Stimulated activated CD8-positive, alpha-beta memory T cell treated with anti-CD3 and anti-CD28 coated beads, Interleukin-15, amount 100 ng/mL, for 4 hours (primary cell): ENCODE results near the gene VARS1.
A peak's percentile ranks its signal among the peaks of the same experiment; 100 is the strongest.
"Not testable (repeated sequence)": the region's sequence is repeated elsewhere in the genome, so short reads cannot be mapped to it uniquely, and the experiment has no call there.

Source experiments
- DNase-seq, 2 donors: peaks; one replicate each; pipeline ENCODE4 v3.0.0-alpha.2; 2020; ENCODE audit warnings: low read depth in 2 of 2

The VARS1 gene

GRCh38 chr6:31822036-31822821 lies 26.7 kb upstream of the VARS1 start:
- peak in 1 of 2 donors; percentile 36 for DNase-seq

- DNase-seq, result no peak
These were observed 25.9 kb upstream of the VARS1 start for GRCh38 chr6:31821301-31822035.

GRCh38 chr6:31820399-31820798 lies 24.8 kb upstream of the VARS1 start:
- DNase-seq, result not testable (repeated sequence)

- no peak for DNase-seq
These were observed 24.3 kb upstream of the VARS1 start for GRCh38 chr6:31819871-31820299.

DNA sequence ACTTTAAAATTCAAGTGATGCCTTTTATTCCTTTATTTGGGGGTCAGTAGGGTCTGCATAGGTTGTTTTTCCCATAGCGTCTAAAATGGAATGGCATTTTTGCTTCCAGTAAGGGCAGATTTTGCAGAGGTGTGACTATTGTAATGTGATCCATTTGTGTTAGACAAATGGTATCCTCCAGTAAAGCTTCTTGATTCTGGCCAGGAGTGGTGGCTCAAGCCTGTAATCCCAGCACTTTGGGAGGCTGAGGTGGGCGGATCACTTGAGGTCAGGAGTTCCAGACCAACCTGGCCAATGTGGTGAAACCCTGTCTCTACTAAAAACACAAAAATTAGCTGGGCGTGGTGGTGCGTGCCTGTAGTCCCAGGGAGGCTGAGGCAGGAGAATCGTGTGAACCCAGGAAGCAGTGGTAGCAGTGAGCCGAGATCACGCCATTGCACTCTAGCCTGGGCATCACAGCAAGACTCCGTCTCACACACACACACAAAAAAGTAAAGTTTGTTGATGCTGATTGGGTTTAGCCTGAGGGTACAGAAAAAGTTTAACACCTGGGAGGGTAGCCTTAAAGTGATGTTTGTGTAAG lies 22.5 kb upstream of the VARS1 start:
- DNase-seq, result not testable (repeated sequence)

- DNase-seq, result not testable (repeated sequence)
These were observed 21.8 kb upstream of the VARS1 start for GRCh38 chr6:31817133-31817928.

- DNase-seq, result peak; percentile 45 to 51
These were observed 19.7 kb upstream of the VARS1 start, which contains the start of the genes HSPA1A and HSPA1L for GRCh38 chr6:31815025-31815838. Gene HSPA1A (plus strand): TSS chr6:31815543. CDS start chr6:31815757, 214 bp downstream. Gene HSPA1L (minus strand): TSS chr6:31815283. CDS start chr6:31811972, 3,311 bp downstream.

DNA sequence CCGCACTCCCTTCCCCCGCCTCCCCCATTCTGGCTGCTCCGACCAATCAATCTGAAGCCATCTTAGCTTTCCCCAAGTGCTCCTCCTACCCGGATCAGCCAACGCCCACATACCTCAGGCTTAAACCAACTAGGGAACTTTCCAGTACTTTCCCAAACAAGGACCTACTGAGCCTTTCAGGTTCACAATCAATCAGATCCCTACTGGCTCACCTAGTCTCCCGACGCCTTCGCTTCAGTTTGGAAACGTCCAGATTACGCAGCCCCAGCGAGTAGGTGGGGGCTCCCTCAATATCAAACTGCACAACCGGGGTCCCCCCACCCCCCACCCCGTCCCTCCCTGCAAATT lies 19.1 kb upstream of the VARS1 start:
- peak in 1 of 2 donors; percentile 50 for DNase-seq

GRCh38 chr6:31813465-31813849 lies 17.9 kb upstream of the VARS1 start:
- no peak for DNase-seq

- no peak for DNase-seq
These were observed 16.1 kb upstream of the VARS1 start for GRCh38 chr6:31811645-31812044.

DNA sequence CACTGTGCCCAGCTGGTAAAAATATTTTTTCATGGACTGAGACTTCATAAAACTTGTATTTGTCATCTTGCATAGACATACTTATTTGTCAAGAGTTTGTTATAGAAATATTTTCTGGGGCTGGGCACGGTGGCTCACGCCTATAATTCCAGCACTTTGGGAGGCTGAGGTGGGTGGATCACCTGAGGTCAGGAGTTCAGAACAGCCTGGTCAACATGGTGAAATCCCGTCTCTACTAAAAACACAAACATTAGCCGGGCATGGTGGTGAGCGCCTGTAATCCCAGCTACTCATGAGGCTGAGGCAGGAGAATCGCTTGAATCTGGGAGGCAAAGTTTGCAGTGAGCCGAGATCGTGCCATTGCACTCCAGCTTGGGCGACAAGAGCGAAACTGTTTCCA lies 13.0 kb upstream of the VARS1 start:
- DNase-seq, result not testable (repeated sequence)

DNA sequence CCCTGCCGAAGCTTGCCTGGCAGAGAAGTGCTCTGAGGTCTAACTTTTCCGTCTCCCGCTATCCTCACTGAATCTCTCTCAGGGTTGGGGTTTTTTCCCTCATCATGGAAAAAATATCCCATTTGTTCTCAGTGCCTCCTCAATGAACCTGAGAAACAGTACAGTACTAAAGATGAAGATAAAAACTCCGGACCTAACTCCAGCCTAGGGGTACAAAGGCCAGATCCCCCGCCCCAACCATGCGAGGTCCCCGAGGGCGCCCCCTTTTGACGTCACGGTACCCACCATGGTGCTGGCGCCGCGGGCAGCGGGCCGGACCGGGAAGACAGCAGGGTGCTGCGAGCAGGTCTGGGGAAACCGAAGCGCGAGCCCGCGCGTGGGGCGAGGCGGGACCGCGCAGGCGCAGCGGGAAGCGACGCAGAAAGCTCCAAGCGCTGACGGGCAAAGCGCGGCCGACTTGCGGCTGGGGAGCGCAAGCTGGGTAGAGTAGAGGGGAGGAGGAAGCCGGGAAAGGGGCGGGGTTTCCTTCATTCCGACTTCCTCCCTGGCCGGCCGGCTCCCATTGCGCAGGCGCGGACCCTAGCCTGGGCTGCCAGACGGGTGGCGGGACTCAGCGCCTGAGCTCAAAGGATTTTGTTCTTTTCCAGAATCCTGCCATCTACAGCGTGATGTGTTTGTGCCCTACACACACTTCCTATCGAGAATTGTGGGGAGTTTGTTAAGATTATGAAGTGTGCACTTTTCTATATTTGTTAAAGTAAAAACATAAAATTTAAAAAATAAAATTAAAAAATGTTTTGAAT lies 11.1 kb upstream of the VARS1 start, which contains the start of gene LSM2:
LSM2 (minus strand) TSS at position 497 of the 803 bp plus-strand sequence; CDS start at position 288, 209 bp downstream.
- DNase-seq, result peak; percentile 95

DNA sequence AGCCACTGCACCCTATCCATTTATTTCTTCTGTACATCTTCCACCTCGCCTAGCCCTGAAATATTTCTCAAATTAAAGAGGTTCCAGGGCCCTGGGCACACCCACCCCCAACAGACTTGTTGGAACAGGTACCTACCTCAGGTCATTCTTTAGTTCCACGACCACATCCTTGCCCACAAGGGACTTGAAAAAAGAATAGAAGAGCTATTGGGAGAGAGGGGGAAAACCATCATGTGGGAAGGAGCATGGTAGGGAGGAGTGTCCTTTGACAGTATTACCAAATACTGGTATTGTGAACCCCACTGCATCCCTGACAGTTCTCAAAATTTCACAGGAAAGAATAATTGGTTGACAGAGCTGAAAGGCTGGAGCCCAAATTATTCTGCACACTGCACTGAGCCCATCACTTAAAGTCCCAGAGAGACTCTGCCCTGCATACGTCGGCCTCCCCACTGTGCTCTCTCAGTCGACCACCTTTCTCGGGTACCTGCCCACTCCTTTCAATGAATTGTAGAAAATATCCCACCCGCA lies 10.5 kb upstream of the VARS1 start:
- DNase-seq, result no peak

GRCh38 chr6:31801031-31801927 lies 5.7 kb upstream of the VARS1 start:
- not testable (repeated sequence) for DNase-seq

GRCh38 chr6:31799781-31800180 lies 4.2 kb upstream of the VARS1 start:
- DNase-seq, result no peak

GRCh38 chr6:31797588-31797987 lies 2.0 kb upstream of the VARS1 start:
- DNase-seq, result no peak

DNA sequence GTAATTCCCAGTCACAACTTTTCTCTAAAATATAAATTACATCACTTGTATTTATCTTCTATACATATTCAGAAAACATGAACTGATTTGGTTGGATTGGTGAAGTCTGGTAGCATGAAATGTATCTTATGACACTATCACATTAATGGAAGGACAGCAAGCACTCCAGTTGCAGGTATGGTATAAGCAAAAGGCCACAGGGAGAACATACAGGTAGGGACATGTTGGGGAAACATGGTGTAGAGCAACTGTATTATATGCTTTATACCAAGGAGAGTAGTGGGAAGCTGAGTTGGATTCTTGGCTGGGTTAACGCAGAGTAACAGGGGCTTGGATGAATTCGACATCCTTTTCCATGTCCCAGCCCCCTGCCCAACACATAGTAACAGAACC lies 1.4 kb upstream of the VARS1 start:
- no peak for DNase-seq

DNA sequence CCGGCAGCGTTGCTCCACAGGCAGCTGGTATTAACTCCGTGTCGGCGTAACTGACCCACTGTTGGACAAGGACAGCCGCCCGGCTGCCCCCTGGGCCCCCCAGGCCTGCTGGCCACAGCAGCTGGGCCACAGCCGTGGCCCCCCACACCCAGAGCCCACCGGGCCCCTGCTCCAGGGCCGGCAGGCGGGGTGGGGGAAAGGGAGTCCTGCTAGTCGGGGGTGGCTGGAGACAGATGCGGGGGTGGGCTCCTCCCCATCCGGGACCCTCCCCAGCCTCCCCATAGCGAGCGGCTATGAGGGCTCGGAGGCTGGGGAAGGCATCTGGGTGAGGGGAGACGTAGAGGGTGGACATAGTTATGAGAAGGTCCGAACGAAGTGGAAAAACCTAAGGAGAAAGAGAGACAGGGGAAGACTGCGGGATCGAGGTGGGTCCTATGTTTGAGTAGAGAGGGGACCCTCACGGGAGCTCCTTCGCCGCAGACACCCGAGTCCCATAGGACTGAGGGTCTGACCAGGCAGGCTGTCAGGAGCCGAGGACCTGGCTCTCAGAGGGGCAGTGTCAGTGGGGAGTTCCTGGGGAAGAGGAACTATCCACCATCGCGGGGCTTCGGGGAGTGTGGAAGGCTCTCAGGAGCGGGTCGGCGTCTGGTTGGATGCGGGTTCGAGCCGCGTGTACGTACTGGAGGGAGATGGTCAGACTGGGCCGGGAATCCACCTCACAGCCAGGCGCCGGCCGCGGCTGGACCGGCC lies 511 bp downstream of the VARS1 start:
- no peak for DNase-seq
